Right ventricle myocardium inferior (tissue), 1 donor: Measurements from ENCODE around the gene PARD3B. TPM values are rescaled to one million over a fixed set of nuclear protein-coding genes. Genes with fewer than 3 reads are reported as not detected.
A peak's percentile ranks its signal among the peaks of the same experiment; 100 is the strongest.

ENCODE experiments used
- ATAC-seq: fragments of 200-7000 bp; cut with Tn5 transposase; one replicate; pipeline ENCODE4 v1.9.1; 2020; ENCODE audit warnings: mild to moderate bottlenecking, moderate library complexity
- DNase-seq: peaks from one replicate; pipeline ENCODE4 v3.0.0; 2021; ENCODE audit errors: missing footprints
- intact Hi-C: fragments of 100-400 bp; cut with DNase I; formaldehyde crosslinking; loops from one replicate; pipeline ENCODE4 v1.11.0; 2022
- total RNA-seq: library from RNA; stranded (reverse); fragmentation: NEBNext Ultra II Directional; extraction: Animal tissue kit (Norgen Biotek cat#: 25700); gene quantifications from one replicate; pipeline ENCODE4 v1.2.1, GENCODE V29; 2021
- donor health status: DM: no; HTN: yes; CAD: no; lungs with severe emphysema.

The PARD3B gene
- total RNA-seq, 1 donor from 2014 or later = 7.8 TPM

DNA sequence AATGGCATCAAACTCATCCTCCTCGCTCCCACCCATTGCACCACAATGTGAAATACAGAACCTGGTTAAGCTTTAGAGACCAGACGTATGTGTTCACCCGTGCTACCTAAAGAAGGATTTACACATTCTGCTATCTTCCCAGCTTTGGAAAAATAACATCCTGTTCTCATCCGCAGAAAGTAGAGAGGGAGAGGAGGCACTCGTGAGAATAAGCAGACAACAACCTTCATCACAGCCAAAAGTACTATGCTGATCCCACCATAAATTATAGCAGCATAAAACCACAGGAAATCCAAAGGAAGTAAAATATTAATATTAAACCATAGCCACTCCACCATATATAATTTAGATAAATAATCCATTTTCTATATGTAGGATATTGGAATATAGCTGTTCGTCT is 1025.4 kb downstream of the PARD3B start:
- no peak for DNase-seq
- no peak for ATAC-seq
- intact Hi-C loops = no loop called here

DNA sequence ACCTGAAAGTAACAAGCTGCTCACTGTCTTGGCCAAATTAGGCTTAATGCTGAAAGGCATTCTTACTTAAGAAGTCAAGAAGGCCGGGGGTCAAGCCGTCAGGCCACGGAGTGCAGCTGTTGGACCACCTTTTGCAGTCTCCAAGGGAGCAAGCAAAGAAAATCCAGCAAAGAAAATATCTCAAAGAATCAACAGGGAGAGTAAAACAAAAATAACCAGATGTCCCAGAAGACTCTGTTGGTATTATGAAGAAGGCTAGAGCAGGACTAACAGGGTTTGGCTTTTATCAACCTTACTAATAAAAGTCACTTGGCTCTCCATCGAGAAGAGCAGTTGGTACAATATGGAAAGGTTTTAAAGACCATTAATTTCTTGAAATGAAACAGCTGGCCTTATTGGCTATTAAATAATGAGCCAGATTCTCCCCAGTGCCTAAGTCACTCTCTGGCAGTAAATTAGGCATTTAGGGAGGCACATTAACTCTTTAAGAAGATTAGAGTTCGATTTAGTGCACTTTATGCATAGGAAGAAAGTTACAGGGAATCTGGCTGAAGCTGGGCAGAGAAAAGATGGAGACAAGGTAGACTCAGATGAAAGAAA is 1026.2 kb downstream of the PARD3B start:
- DNase-seq (no peak), ATAC-seq (no peak)
- intact Hi-C loops = no loop called here

DNA sequence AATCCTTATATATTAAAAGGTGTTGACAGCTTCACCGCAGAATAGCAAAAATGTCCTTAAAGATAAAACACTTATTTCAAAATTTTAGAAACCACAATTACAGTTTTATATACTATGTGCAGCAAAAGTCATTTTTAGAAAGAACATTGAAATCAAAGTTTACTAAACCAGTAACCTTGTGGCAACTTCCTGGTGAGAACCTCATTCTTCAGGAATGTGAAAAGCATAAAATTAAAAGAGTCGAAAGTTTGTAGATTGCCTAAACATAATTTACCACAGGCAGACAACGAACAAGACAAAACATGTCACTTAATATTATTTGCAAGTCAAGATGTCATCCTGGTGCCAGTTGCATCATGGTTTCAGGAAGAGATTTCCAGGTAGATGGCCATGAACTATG is 1028.7 kb downstream of the PARD3B start:
- intact Hi-C loops = no loop called here
- ATAC-seq = no peak
- no peak for DNase-seq

DNA sequence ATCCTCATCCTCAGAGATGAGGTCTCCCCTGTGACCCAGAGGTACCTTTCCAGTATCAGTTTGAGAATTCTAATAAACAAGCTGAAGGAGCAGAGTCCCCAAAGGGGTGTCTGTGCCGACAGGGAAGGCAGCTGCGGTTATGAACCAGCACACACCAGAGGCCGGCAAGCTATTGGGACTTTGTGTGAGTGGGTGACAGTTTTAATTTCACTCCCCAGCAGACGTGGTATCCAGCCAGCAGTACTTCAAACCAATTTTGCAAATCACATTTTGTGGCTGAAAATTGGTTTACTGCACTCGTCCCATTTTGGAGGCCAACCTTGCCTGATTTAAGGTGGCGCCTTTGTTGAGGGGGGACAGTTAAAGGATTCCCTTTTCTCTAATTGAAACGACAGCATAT is 1034.1 kb downstream of the PARD3B start:
- DNase-seq = no peak
- no peak for ATAC-seq
- intact Hi-C loops = no loop called here

DNA sequence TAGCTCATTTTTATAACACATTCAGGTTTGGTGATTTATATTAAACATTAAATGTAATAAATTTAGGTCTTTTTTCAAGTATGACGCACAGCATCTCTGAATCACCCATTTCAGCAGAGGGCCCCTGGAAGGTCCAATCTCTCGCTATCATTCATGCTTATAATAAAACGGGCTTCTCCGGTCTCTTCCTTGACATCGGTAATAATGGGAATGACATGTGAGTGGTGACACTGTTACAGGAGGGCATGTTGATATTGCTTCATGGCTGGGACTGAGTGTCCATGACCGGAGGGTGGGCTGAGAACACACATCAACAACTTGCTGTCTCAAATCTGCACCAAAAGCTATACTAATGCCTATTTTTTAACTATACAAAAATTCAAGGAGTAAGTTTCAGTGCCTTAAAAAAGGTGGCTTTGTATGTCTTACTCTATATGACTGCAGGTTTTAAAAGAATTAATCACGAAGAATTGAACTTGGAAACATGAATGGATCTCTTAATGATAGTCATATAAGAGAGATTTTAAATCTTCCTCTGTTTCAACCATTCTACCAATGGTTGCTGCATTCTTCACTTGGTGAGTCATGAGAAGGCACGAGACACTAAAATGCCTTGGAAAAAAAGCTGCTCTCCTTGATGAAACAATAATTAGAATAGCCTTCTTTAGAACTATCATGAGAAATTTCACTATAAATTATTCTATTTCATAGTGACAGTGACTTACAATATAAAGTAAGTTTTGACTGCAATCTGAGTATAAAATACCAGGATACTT is 1035.1 kb downstream of the PARD3B start:
- DNase-seq (no peak), ATAC-seq (no peak)
- intact Hi-C loops = no loop called here

DNA sequence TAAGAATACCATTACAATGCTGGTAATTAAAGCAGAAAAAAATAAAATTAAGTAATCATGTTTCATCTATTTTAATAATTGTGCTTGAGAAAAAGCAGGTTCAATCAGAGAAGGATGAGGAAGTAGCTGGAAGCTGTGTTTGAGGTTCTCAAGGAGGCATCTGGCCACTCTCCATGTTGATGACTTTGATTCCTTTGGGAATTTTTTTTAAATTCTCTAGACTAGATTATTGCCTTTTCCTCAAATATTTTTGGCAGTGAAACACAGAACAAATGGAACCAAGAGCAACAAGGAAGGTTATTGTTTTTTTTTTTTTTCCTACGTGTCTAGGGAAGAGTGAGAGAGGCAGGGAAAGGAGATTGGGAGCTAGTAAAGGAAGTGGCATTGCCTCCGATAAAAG is 1037.1 kb downstream of the PARD3B start:
- no peak for DNase-seq
- no peak for ATAC-seq
- intact Hi-C loops = no loop called here

DNA sequence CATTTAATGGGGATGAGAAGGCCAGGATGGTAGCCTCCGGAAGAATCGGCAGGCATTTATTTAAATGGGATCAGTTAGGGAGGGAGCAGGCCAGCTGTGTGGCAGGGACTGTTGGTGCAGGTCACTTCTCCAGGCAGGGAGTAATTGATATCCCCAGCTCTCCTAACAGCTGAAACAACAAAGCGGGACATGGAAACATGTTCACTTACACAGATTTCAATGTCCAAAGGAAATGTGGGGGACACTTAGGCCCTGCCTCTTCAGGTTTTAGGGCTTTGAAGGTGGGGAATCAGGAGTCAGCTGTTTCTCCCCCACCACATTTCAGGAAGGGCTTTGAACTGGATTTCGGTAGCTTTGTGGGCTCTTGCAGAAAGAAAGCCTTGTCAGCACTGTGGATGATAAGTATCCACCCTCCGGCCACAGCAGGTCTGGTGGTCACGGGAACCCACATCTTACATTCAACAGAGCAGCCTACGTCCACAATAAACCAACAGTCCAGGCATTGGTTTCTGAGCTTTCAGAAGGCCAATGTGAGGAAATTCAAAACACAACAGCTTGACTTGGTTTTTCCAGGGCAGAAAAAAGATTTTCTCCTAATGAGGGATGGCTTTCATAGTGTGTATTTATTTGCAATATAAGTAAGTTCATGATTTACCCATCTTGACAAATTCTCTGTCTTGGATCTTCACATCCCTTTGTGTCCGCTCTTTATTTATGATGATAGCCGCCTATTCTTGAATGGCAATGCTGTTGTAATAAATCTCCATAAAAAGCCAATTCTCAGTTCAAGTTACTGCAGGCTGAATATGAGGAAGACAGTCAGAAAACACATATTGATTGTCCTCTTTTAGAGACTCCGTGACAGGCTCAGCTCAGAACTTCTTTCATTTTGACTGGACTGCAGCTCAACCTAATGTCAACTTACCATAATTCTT is 1040.4 kb downstream of the PARD3B start:
- DNase-seq (no peak), ATAC-seq (no peak)
- intact Hi-C loops = no loop called here

DNA sequence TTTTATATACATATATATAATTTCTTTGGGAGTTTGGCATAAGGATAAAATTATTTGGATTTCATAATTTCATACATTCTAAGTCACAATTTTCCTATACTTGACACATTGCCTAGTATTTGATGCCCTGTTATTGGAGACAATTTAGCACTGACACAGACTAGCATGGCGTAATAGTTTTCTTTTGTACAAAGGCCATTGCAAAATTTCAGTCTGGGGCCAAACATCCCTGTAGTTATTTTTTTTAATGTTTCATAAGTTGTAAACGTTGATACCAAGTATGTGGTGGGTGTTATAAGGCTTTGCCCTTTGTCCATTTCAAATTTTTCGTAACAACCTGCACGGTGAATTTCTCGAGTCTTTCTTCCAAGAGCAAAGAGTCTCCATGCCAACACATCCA is 1041.4 kb downstream of the PARD3B start:
- no peak for ATAC-seq
- intact Hi-C loops = no loop called here
- no peak for DNase-seq

DNA sequence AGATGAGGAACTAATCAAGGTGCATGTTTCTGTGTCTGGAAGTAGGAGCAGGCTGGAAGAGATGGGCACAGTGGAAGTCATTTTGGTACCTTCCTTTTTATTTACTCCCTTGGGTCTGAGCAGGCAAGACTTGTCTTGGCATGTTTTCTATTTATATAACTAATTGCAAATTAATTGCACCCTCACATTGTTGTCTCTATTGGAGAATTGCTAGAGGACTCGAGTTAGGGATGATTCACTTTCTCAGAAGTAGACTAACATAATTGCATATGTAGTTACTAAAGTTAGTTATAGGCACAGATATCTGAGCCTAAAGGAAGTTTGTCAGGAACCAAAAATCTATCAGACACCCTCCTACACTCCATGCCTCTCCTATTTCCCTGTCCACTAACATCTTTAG is 1044.2 kb downstream of the PARD3B start:
- ATAC-seq (no peak), DNase-seq (no peak)
- intact Hi-C loops = no loop called here

DNA sequence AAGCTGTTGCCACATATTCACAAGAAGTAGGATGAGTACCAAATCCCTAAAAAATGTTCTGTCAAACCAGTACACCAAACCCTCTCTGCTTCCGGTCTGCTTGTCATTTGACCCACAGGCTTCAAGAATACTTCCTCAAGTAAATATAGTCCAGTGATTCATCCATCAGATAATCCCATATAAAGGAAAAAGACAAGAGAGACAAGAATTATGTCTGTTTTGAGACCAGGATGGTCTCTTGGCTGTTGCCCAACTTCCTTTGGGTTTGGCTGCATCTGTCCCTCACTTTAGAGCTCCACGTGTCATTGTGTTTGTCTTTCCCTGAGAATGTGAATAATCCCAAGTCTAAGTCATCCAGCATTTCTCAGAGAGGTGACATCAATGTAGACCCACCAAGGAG is 1045.5 kb downstream of the PARD3B start:
- ATAC-seq (no peak), DNase-seq (no peak)
- intact Hi-C loops = no loop called here

DNA sequence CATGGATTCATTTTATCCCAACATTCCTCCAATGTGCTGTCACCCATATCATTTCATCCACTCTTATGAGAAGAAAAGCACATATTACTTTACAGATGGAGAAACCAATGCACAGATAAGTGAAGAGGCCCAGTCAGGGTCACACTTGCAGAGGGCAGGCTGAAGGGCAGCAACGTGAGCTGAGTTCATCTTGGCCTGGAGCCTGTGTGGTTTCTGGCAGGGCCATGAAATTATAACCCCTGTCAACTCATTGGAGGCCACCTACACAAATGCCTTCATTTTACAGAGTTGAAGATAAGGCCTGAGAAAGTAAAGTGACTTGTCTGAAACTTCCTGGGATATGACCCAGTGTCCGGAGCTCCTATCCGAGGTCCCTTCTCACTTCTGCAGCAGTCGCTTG is 1048.6 kb downstream of the PARD3B start:
- no peak for DNase-seq

DNA sequence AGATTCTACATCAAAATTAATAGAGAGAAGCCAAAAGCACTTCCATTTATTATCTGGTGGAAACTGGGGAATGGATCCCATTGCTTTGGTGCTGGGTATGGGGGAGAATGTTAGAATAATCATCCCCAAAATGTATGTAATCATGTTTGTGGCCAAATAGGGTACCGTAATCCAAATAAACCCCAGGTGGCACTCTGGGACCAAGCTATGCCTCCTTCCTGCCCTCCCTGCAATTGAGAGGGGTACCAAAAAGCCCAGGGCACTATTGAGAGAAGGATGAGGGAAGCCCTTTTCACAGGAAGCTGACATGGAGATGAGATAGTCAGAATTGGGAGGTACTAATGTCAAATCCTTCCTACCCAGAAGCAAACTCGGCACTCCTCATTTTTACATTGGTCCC is 1051.3 kb downstream of the PARD3B start:
- ATAC-seq = no peak
- intact Hi-C loops = no loop called here
- DNase-seq = no peak

More for the DNA sequence above, 1048.6 kb downstream of the PARD3B start:
- intact Hi-C loops = no loop called here
- peak; percentile 78 for ATAC-seq

DNA sequence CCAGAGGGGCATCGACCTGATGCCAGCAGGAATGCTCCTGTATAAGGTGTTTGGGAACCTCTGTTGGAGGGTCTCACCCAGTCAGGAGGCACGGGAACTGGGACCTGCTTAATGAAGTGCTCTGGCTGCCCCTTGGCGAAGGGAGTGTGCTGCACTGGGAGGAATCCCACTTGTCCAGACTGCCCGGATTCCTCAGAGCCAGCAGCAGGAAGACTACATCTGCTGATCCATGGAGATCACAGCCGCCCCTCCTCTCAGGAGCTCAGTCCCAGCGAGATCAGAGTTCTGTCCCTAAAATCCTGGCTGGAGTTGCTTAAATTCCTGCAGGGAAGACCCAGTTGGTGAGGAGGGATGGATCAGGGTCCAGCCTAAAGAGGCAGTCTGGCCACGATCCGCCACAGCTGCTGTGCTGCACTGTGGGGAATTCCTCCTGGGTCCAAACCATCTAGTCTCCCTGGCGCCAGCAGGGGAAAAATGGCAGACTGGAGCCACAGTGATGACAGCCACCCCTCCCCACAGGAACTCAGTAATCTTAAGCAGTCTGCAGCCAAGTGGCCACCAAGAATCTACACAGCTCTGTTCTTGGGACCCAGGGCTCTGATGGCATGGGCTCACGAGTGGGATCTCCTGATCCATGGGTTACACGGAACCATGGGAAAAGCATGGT is 1060.5 kb downstream of the PARD3B start:
- DNase-seq (no peak), ATAC-seq (no peak)
- intact Hi-C loops = no loop called here

DNA sequence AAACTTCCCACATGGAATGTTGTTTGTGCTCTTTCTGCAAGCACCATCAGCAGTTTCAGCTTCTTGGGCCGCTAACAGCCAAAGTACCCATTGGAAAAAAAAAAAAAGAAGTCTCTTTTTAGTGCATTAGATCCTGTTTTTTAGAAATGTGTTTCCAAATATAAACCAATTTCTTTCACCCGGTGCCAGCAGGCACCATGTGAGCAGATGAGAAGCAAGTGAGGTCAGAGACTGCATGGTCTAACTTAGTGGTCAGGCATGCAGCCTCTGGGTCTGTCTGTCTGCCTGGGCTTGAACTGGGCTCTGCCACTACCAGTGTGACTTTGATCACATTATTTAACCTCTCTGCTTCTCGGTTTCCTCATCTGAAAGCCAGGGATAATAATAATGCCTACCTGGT is 1061.9 kb downstream of the PARD3B start:
- intact Hi-C loops = no loop called here
- no peak for ATAC-seq
- DNase-seq = no peak

DNA sequence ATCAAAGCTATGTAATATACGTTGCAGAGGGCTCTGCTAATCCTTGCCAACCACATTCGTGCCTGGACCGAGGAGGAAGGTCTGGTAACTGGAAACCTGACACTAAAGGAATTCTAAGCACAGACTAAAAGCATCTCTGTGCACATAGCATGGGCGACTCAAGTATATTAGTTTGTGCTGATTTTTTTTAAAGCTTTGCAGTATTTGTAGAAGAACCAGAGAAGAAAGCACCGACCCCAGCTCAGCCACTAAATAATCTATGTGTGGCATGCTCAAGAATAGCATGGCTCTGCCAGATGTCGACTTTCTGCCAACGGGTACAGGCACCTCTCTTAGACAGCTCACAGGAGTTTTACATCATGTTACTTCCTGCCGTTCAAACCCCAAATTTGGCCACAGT is 1063.8 kb downstream of the PARD3B start:
- ATAC-seq (no peak), DNase-seq (no peak)
- intact Hi-C loops = no loop called here

DNA sequence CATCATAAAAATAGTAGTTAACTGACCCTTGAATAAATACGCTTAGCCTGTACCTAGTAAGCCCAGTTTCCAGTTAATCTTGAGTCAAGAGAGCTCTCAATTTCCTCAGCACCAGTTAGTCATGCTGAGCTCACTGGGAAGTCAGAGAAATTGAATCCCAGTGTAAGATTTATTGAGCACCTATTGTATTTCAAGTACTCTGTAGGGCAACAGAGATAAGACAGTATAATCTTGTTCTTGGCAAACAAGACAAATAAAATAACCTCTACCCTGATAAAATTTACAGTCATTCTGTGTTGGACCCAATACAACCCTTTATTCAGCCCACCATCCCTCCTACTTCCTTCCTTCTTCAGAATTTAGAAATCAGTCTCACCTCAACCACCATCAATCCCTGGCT is 1065.2 kb downstream of the PARD3B start:
- DNase-seq = no peak
- no peak for ATAC-seq
- intact Hi-C loops = no loop called here

DNA sequence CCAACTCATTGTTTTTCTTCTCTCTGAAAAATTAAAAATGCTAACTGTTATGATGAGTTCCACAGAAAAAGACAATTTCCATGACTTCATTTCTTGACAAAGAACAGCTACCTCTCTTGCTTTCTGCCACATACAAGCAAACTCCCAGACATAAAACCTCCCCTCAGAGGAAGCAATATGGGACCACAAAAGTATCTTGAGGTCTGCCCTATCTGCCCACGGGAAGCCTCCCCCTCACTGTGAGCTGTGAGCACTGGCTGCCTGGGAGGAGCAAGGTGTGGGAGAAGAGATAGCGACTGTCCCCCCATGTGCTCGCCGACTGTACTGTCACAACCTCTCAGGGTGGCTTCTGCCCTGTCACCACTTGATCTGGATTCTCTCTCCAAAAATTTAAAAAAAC is 1067.4 kb downstream of the PARD3B start:
- no peak for DNase-seq
- intact Hi-C loops = no loop called here

DNA sequence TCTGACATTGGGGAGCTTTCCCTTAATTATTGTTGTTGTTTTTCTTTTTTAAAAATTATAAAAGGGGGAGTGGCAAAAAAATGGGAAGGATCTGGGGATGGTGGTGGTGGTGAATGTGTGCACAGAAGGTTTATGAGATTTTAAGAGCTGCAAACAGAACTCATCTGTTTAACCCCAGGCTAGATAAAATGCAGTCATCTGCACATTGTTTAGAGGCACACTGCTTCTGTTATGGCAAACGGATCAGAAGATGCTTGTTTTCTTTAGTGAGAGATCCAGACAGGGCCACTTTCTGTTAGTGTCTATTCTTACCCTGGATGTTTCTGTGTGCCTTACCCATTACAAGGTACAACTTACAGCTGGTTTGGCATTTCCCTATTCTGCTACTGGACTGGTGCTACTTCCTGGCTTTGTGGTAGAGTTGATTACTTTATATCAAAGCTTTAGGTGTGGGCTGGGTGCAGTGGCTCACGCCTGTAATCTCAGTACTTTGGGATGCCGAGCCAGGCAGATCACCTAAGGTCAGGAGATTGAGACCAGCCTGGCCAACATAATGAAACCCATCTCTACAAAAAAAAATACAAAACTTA is 1068.8 kb downstream of the PARD3B start:
- no peak for ATAC-seq
- intact Hi-C loops = no loop called here
- no peak for DNase-seq

More for the DNA sequence above, 1067.4 kb downstream of the PARD3B start:
- no peak for ATAC-seq

DNA sequence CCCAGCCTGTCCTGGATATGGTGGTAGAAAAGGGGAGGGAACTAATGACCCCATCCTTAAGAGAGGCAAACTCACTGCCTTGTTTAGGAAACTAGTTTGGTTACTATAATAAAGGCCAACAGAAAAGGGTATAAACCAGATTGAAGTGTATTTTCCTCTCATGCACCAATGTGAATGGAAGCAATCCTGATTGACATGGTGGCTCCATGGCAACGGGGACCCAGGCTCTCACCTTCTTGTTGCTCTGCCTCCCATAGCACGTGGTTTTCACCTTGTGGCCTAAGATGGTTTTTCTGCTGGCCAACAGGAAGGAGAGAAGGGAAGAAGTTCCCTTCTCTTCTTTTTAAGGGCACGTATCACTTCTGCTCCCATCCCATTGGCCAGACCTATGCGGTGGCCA is 1069.7 kb downstream of the PARD3B start:
- DNase-seq (no peak), ATAC-seq (no peak)
- intact Hi-C loops = no loop called here
